Stimulated activated CD8-positive, alpha-beta memory T cell treated with anti-CD3 and anti-CD28 coated beads, Interleukin-4, amount 100 ng/mL, for 4 hours (primary cell): ENCODE results near the gene CDCA3.

Experiments
- DNase-seq, 2 donors: peaks; one replicate each; pipeline ENCODE4 v3.0.0-alpha.2; 2020; ENCODE audit warnings: low read depth in 2 of 2, low spot score in 1 of 2

CDCA3 gene

GRCh38 chr12:6833189-6833890 lies 17.7 kb downstream of the CDCA3 start:
- no peak for DNase-seq

- DNase-seq: no peak
Measured at GRCh38 chr12:6832125-6832524, 19.0 kb downstream of the CDCA3 start.

- no peak for DNase-seq
Measured at GRCh38 chr12:6831450-6831995, 19.6 kb downstream of the CDCA3 start.

- no peak for DNase-seq
Measured at GRCh38 chr12:6830999-6831398, 20.1 kb downstream of the CDCA3 start.

- no peak for DNase-seq
Measured at GRCh38 chr12:6830286-6830890, 20.7 kb downstream of the CDCA3 start.

GRCh38 chr12:6829536-6830220 lies 21.4 kb downstream of the CDCA3 start:
- DNase-seq: no peak

- no peak for DNase-seq
Measured at GRCh38 chr12:6828781-6829535, 22.1 kb downstream of the CDCA3 start.

- DNase-seq: no peak
Measured at GRCh38 chr12:6827982-6828780, 22.9 kb downstream of the CDCA3 start, which contains the start of gene P3H3. P3H3 (plus strand) TSS chr12:6828407; CDS start chr12:6828441, 34 bp downstream.

GRCh38 chr12:6827437-6827911 lies 23.6 kb downstream of the CDCA3 start:
- DNase-seq: peak; percentile 12 to 16

GRCh38 chr12:6826734-6827436 lies 24.2 kb downstream of the CDCA3 start:
- no peak for DNase-seq

- DNase-seq: no peak
Measured at GRCh38 chr12:6826125-6826733, 24.9 kb downstream of the CDCA3 start.

- DNase-seq: peak; percentile 51 to 72
Measured at GRCh38 chr12:6825398-6826124, 25.5 kb downstream of the CDCA3 start.

- no peak for DNase-seq
Measured at GRCh38 chr12:6824901-6825381, 26.1 kb downstream of the CDCA3 start.

GRCh38 chr12:6824085-6824775 lies 26.9 kb downstream of the CDCA3 start:
- DNase-seq: no peak

- DNase-seq: no peak
Measured at GRCh38 chr12:6823182-6824084, 27.7 kb downstream of the CDCA3 start.

- DNase-seq: no peak
Measured at GRCh38 chr12:6822426-6823135, 28.5 kb downstream of the CDCA3 start.
